GM10266 (cell line): ENCODE results near the gene MOV10L1.

Source experiments
- DNase-seq: peaks from one replicate; pipeline ENCODE4 v3.0.0; 2012; ENCODE audit errors: extremely low spot score
- TF ChIP-seq, protein P1 (sequence below): IDR thresholded peaks from 2 replicates; pipeline ENCODE4 v1.5.1; 2012; ENCODE audit warnings: mild to moderate bottlenecking, low read depth; ENCODE audit not compliant: control insufficient read depth, insufficient read depth; ENCODE audit errors: missing control alignments

The MOV10L1 gene

DNA sequence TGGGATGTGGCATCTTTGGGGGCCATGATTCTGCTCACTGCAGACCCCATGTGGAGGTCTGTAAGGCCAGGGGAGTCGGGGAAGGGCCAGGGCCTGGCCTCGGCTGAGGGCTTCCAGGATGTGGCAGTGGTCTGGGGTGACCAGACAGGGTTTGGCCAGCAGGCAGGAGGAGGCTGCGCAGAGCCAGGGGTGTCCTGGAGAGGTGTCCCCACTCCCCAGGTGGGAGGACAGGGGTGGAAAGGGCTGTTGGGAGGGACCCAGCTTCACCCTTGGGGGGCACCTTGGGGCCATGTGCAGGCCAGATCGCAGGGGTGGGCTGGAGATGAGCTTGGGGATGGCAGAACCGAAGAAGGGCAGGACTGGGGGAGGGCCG, 84.2 kb downstream of the MOV10L1 start:
- TF ChIP-seq, protein P1, sequence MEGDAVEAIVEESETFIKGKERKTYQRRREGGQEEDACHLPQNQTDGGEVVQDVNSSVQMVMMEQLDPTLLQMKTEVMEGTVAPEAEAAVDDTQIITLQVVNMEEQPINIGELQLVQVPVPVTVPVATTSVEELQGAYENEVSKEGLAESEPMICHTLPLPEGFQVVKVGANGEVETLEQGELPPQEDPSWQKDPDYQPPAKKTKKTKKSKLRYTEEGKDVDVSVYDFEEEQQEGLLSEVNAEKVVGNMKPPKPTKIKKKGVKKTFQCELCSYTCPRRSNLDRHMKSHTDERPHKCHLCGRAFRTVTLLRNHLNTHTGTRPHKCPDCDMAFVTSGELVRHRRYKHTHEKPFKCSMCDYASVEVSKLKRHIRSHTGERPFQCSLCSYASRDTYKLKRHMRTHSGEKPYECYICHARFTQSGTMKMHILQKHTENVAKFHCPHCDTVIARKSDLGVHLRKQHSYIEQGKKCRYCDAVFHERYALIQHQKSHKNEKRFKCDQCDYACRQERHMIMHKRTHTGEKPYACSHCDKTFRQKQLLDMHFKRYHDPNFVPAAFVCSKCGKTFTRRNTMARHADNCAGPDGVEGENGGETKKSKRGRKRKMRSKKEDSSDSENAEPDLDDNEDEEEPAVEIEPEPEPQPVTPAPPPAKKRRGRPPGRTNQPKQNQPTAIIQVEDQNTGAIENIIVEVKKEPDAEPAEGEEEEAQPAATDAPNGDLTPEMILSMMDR: no peak

DNA sequence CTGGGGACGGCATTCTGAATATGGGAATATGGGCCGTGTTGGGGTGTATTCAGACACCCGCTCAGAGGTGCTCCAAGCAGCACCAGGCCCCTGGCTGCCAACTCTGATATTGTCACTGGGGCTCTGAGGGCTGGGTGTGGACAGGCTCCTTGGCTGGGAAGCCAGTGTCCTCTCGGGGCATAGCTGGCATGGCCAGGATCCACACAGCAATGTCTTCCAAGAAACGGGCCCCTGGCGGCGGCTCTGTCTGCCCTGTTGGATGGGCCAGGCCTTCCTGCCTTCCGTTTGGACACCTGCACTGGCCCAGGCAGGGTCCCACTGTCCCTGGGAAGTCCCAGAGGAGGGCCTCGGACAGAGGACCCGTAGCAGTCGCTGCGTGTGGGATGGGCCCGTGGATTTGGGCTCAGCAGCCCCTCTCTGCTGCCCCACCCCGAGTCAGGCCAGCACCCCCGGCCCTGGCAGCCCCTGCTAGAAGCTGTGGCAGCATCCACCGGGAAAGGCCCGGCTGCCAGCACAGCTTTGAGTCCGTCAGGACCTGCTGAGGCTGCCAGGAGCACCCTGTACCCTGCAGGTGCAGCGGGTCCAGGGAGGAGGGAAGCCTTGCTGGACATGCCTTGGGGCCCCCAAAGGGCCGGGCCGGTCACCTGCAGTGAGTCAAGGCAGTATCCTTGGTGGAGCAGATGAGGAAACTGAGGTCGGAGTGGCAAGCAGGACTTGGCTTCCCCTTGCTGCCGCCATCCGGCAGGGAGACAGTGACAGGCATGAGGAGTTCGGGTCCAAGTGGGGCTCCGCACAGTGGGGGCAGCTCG, 84.8 kb downstream of the MOV10L1 start:
- DNase-seq: no peak
- TF ChIP-seq, protein P1: no peak

More for the DNA sequence above, 84.2 kb downstream of the MOV10L1 start:
- no peak for DNase-seq

DNA sequence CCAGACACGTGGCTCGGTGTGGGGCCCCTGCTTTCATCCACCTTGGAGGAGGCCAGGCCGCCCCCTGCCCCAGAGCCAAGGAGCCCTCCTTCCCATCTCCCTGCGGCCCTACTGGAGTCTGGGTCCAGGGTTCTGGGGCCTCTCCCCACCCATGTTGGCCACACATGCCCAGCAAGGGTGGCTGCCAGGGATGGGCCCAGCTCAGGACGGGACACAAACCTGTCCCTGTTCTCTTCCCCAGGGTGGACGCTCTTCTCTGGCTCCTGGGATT, 85.3 kb downstream of the MOV10L1 start:
- TF ChIP-seq, protein P1: no peak
- DNase-seq: no peak

DNA sequence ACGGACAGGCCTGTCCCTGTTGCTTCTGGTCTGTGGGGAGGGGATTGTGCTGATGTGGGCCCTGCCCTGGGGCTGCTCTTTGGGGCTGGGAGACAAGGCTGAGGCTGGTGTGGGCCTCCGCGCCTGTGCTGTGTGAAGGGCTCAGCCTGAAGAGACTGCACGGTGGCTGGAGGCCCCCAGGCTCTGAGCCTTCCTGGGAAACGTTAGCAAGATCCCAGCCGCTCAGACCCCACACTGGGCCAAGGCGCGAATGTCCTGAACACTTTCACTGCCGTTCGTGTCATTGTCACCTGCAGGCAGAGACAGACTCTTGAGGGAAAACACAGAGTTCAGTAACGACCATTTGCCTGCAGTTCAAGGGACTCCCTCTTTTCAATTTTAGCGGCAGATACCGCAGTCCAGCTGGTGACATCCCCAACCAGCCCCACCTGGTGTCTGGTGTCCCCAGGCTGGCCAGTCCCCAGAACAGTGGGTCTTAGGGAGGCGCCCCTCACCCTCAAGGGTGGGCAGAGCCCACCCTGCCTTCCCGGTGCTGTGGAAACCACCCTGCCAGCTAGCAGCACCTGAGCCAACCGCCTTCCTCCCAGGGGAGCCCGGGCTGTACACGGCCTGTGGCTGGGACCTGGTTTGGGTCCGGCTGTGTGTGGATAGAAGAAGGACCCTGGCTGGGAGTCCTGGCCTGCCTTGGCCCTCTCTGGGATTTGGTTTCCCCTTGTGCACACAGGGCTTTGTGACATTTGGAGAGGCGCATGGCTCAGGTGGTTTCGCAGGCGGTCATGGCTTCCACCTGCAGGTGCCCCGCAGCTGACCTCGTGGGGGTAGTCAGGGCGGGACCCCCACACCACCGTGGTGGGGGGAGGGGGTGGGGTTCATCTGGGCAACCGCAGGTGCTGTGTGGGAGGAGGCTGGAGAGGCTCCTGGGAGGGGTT, 86.4 kb downstream of the MOV10L1 start:
- TF ChIP-seq, protein P1: no peak
- no peak for DNase-seq

DNA sequence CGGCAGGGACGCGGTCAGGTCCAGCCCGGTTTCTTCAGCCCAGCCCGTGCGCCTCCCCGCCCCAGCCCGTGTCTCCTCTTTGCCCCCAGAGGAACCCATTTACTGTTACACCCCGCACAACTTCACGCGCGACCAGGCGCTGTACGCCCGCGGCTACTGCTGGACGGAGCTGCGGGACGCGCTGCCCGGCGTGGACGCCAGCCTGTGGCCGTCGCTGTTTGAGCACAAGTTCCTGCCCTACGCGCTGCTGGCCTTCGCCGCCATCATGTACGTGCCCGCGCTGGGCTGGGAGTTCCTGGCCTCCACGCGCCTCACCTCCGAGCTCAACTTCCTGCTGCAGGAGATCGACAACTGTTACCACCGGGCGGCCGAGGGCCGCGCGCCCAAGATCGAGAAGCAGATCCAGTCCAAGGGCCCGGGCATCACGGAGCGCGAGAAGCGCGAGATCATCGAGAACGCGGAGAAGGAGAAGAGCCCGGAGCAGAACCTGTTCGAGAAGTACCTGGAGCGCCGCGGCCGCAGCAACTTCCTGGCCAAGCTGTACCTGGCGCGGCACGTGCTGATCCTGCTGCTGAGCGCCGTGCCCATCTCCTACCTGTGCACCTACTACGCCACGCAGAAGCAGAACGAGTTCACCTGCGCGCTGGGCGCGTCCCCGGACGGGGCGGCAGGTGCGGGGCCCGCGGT, 87.2 kb downstream of the MOV10L1 start:
- TF ChIP-seq, protein P1: no peak
- DNase-seq: no peak

DNA sequence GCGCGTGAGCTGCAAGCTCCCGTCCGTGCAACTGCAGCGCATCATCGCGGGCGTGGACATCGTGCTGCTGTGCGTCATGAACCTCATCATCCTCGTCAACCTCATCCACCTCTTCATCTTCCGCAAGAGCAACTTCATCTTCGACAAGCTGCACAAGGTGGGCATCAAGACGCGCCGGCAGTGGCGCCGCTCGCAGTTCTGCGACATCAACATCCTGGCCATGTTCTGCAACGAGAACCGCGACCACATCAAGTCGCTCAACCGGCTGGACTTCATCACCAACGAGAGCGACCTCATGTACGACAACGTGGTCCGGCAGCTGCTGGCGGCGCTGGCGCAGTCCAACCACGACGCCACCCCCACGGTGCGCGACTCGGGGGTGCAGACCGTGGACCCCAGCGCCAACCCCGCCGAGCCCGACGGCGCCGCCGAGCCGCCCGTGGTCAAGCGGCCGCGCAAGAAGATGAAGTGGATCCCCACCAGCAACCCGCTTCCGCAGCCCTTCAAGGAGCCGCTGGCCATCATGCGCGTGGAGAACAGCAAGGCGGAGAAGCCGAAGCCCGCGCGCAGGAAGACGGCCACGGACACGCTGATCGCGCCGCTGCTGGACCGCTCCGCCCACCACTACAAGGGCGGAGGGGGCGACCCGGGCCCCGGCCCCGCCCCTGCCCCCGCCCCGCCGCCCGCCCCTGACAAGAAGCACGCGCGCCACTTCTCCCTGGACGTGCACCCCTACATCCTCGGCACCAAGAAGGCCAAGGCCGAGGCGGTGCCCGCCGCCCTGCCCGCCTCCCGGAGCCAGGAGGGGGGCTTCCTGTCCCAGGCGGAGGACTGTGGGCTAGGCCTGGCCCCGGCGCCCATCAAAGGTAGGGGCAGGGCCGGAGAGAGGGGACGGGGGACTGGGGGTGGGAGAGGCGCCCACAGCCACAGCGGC, 88.0 kb downstream of the MOV10L1 start:
- TF ChIP-seq, protein P1: no peak
- DNase-seq: no peak
